HepG2 (cell line): ENCODE data around the gene GRB10. TPM values are rescaled to one million over a fixed set of nuclear protein-coding genes. Genes with fewer than 3 reads are reported as not detected.

ENCODE experiments used
- ATAC-seq: fragments of 200-7000 bp; cut with Tn5 transposase; 3 replicates; pipeline ENCODE4 v1.9.1; 2020; ENCODE audit warnings: mild to moderate bottlenecking, moderate library complexity
- BruUV-seq: library from RNA; stranded (reverse); fragments of 400-500 nt; replicated peaks from 2 replicates; lab custom pipeline; 2021; lab: Mats Ljungman, UMichigan
- CTCF ChIA-PET: fragments of 300-600 bp; formaldehyde crosslinking; extraction: SDS; loops from one replicate; lab custom pipeline; 2021; ENCODE audit warnings: low total read pairs, inconsistent platforms, low intra/inter-chr PET ratio; lab: Yijun Ruan, JAX
- POLR2A ChIA-PET: fragments of 350-600 bp; sonication (Branson Sonifier 250); formaldehyde crosslinking; loops from one replicate; lab custom pipeline; 2020; ENCODE audit warnings: antibody characterized with exemption, inconsistent platforms; lab: Yijun Ruan, JAX
- DNase-seq: peaks from one replicate; pipeline ENCODE4 v3.0.0-alpha.2; 2015; ENCODE audit warnings: low spot score
- FAIRE-seq: peaks from 3 replicates; lab custom pipeline; 2011; peaks lifted over from hg19 to GRCh38; lab: Jason Lieb, UNC
- H2AFZ ChIP-seq: one replicate; pipeline ENCODE4 v1.6.1; 2011; ENCODE audit warnings: low read length, inconsistent platforms
- H3K27ac ChIP-seq: fragments of 300-600 bp; 3 replicates; pipeline ENCODE4 v1.8.0; 2011; ENCODE audit warnings: mixed run types, mild to moderate bottlenecking, mixed read lengths, low read length, inconsistent platforms; ENCODE audit not compliant: insufficient read depth; ENCODE audit errors: extremely low read length
- H3K27me3 ChIP-seq, 2 experiments: fragments of 200-600 bp in 1 of 2; 2 replicates in 1 of 2; 3 replicates in 1 of 2; pipeline versions ENCODE4 v1.6.0 to v1.8.0; 2011; ENCODE audit warnings: low read length in 2 of 2, mild to moderate bottlenecking in 2 of 2, moderate library complexity in 2 of 2, inconsistent platforms in 1 of 2; ENCODE audit not compliant: insufficient read depth in 2 of 2, control insufficient read depth in 1 of 2
- H3K36me3 ChIP-seq, 2 experiments: fragments of 200-600 bp in 1 of 2; replicated peaks in 1 of 2; 2 replicates in 1 of 2; 3 replicates in 1 of 2; pipeline versions ENCODE4 v1.5.1 to v1.8.0; 2011; ENCODE audit warnings: low read length in 2 of 2, inconsistent platforms in 1 of 2; ENCODE audit not compliant: insufficient read depth in 2 of 2, control insufficient read depth in 1 of 2
- H3K4me1 ChIP-seq: 2 replicates; pipeline ENCODE4 v1.5.1; 2012; ENCODE audit warnings: low read length, inconsistent platforms; ENCODE audit not compliant: insufficient read depth
- H3K4me2 ChIP-seq: 2 replicates; pipeline ENCODE4 v1.6.0; 2011; ENCODE audit warnings: low read depth, low read length, inconsistent platforms
- H3K4me3 ChIP-seq, 3 experiments: fragments of 200-600 bp in 1 of 3; sonication (generic), shearing (Covaris generic) in 1 of 3; replicated peaks in 1 of 3; 2 replicates each; pipeline ENCODE4 v1.5.1; 2011 to 2016; ENCODE audit warnings: low read length in 3 of 3, inconsistent platforms in 2 of 3, low read depth in 2 of 3, mild to moderate bottlenecking in 2 of 3, control low read depth in 1 of 3, mixed read lengths in 1 of 3; ENCODE audit not compliant: insufficient read depth in 1 of 3
- H3K79me2 ChIP-seq: one replicate; pipeline ENCODE4 v1.6.1; 2011; ENCODE audit warnings: low read length, inconsistent platforms; ENCODE audit not compliant: insufficient read depth
- H3K9ac ChIP-seq: 2 replicates; pipeline ENCODE4 v1.6.0; 2011; ENCODE audit warnings: mild to moderate bottlenecking, low read depth, low read length, inconsistent platforms; ENCODE audit not compliant: insufficient read depth
- H3K9me3 ChIP-seq: 2 replicates; pipeline ENCODE4 v1.5.1; 2012; ENCODE audit warnings: mild to moderate bottlenecking, low read length
- H4K20me1 ChIP-seq: 2 replicates; pipeline ENCODE4 v1.6.0; 2011; ENCODE audit warnings: inconsistent platforms, mild to moderate bottlenecking, low read length, moderate library complexity; ENCODE audit not compliant: insufficient read depth
- BRCA1 ChIP-seq: sonication (generic); formaldehyde crosslinking; IDR thresholded peaks from 2 replicates; pipeline ENCODE4 v1.4.0; 2020; ENCODE audit warnings: missing genetic modification reagents
- ESRRA ChIP-seq: sonication (generic); formaldehyde crosslinking; IDR thresholded peaks from 2 replicates; pipeline ENCODE4 v1.5.1; 2020; ENCODE audit warnings: mild to moderate bottlenecking, low read depth, missing genetic modification reagents
- HOXA3 ChIP-seq: sonication (generic); formaldehyde crosslinking; IDR thresholded peaks from 2 replicates; pipeline ENCODE4 v1.5.0; 2020; ENCODE audit warnings: missing genetic modification reagents
- MIER3 ChIP-seq: IDR thresholded peaks from 2 replicates; pipeline ENCODE4 v1.6.1; 2016; ENCODE audit warnings: missing compliant biosample characterization, borderline replicate concordance
- MYPOP ChIP-seq: sonication (generic); formaldehyde crosslinking; IDR thresholded peaks from 2 replicates; pipeline ENCODE4 v1.8.1; 2023; ENCODE audit warnings: mild to moderate bottlenecking, moderate library complexity, missing genetic modification reagents
- WIZ ChIP-seq: sonication (generic); formaldehyde crosslinking; IDR thresholded peaks from 2 replicates; pipeline ENCODE4 v1.5.1; 2020; ENCODE audit warnings: mild to moderate bottlenecking, missing genetic modification reagents
- ZBTB21 ChIP-seq: sonication (generic); formaldehyde crosslinking; IDR thresholded peaks from 2 replicates; pipeline ENCODE4 v1.4.0; 2020; ENCODE audit warnings: missing genetic modification reagents
- ZBTB8A ChIP-seq: sonication (generic); formaldehyde crosslinking; IDR thresholded peaks from 2 replicates; pipeline ENCODE4 v1.4.0; 2020; ENCODE audit warnings: mild to moderate bottlenecking, low read depth, missing genetic modification reagents, borderline replicate concordance
- ZNF124 ChIP-seq: sonication (generic); formaldehyde crosslinking; IDR thresholded peaks from 2 replicates; pipeline ENCODE4 v1.4.0; 2020; ENCODE audit warnings: missing genetic modification reagents
- ZNF329 ChIP-seq: sonication (generic); formaldehyde crosslinking; IDR thresholded peaks from 2 replicates; pipeline ENCODE4 v1.9.0; 2021; ENCODE audit warnings: low read depth, mild to moderate bottlenecking, missing genetic modification reagents
- WGBS: methylation state at CpG from one replicate; pipeline ENCODE4 v1.1.6; 2017; ENCODE audit warnings: low lambda C conversion rate; 5-methylcytosine and 5-hydroxymethylcytosine counted together
- in situ Hi-C: cut with HindIII; loops from 2 replicates; pipeline ENCODE4 v1.10.0; 2017; ENCODE audit warnings: low pct_unique_long_range_greater_than_20kb; ENCODE audit not compliant: extremely low pct_ligation_motif_present
- intact Hi-C: fragments of 100-400 bp; cut with micrococcal nuclease; formaldehyde crosslinking; loops from one replicate; pipeline ENCODE4 v1.10.0; 2022; ENCODE audit not compliant: unreplicated experiment
- polyA plus RNA-seq, 8 experiments: library from polyadenylated mRNA; depleted of rRNA in 3 of 8; stranded (reverse) in 7 of 8; unstranded in 1 of 8; fragments of >200 nt; fragmentation: Illumina TruSeq in 4 of 8; extraction: Trizol in 4 of 8; gene quantifications; 2 replicates each; pipeline versions ENCODE4 v1.2.1 to v1.2.3, GENCODE V29; 2011 to 2016; ENCODE audit warnings: low read depth in 4 of 8, missing spikeins in 1 of 8, mixed read lengths in 1 of 8; ENCODE audit not compliant: insufficient read depth in 1 of 8
- total RNA-seq, 5 experiments: library from RNA; depleted of rRNA; stranded (reverse); fragments of >200 nt; fragmentation: Illumina TruSeq; extraction: Trizol; gene quantifications; 2 replicates each; pipeline ENCODE4 v1.2.3, GENCODE V29; 2016; ENCODE audit warnings: low read depth in 1 of 5
- TF ChIP-seq, protein P1 (sequence below): sonication (generic); formaldehyde crosslinking; IDR thresholded peaks from 2 replicates; pipeline ENCODE4 v1.4.0; 2020; ENCODE audit warnings: missing genetic modification reagents

The GRB10 gene
- total and polyA plus RNA-seq, 2 of the 13 experiments (the other 11 are each of a cell fraction or from before 2014, with no cell fraction given): 4.0 to 6.8 TPM

GRCh38 chr7:50724526-50725520 lies 57.9 kb downstream of the GRB10 start (continued):
- TF ChIP-seq ZBTB8A (CRISPR knock-in tag) (no peak), ZNF124 (CRISPR knock-in tag) (no peak), MYPOP (CRISPR knock-in tag) (no peak)

DNA sequence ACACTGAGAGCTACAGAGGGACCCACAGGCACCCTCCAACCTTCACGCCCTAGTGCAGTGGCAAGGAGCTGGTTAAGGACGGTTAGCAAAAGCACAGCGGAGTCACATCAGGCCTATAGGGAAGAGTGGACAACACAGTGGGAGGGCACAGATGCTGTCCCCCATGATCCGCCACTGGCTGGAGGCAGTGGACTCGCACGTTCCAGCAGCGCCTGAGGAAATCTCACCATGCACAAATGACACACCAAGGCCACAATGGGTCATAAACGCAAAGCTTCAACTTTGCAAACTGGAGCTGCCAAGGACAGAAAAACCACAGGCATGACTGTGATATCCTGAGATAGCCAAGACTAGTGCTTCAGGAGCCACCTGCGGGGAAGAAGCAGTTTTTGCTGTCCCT lies 58.8 kb downstream of the GRB10 start:
- H3K4me1 ChIP-seq: peaks cover 16% of the 10 kb centered on the region
- no peak for ATAC-seq
- WGBS: 91% methylated on average over 9 of the region's 9 CpGs
- no peak overlapping the region for H3K4me3 ChIP-seq
- ChIA-PET CTCF (no interaction called here), POLR2A (no interaction called here)
- in situ Hi-C loops: no loop called here
- intact Hi-C loops: no loop called here
- no TSS peak for BruUV-seq
- no peak overlapping the region for H3K27ac ChIP-seq
- no peak for FAIRE-seq
- H3K9me3 ChIP-seq: no peaks in the 10 kb centered on the region
- H2AFZ ChIP-seq: no peak overlapping the region
- no peak for TF ChIP-seq ZNF329 (CRISPR knock-in tag)
- TF ChIP-seq MIER3: no peak
- TF ChIP-seq HOXA3 (CRISPR knock-in tag): no peak
- no peak for TF ChIP-seq ZBTB21 (CRISPR knock-in tag)
- TF ChIP-seq WIZ: no peak
- TF ChIP-seq, protein P1, sequence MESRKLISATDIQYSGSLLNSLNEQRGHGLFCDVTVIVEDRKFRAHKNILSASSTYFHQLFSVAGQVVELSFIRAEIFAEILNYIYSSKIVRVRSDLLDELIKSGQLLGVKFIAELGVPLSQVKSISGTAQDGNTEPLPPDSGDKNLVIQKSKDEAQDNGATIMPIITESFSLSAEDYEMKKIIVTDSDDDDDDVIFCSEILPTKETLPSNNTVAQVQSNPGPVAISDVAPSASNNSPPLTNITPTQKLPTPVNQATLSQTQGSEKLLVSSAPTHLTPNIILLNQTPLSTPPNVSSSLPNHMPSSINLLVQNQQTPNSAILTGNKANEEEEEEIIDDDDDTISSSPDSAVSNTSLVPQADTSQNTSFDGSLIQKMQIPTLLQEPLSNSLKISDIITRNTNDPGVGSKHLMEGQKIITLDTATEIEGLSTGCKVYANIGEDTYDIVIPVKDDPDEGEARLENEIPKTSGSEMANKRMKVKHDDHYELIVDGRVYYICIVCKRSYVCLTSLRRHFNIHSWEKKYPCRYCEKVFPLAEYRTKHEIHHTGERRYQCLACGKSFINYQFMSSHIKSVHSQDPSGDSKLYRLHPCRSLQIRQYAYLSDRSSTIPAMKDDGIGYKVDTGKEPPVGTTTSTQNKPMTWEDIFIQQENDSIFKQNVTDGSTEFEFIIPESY (CRISPR knock-in tag): 0 out of 2 replicates have a peak, but pooled peaks have one; percentile 26
- no peak for TF ChIP-seq ESRRA (CRISPR knock-in tag)
- no peak for TF ChIP-seq BRCA1 (CRISPR knock-in tag)
- H3K4me2 ChIP-seq: no peak overlapping the region
- no peaks in the 10 kb centered on the region for H3K36me3 ChIP-seq
- H3K79me2 ChIP-seq: no peaks in the 10 kb centered on the region
- no peak overlapping the region for H3K9ac ChIP-seq
- no peak for DNase-seq
- H3K27me3 ChIP-seq: no peaks in the 10 kb centered on the region
- no peaks in the 10 kb centered on the region for H4K20me1 ChIP-seq
